PC-3 (cell line): ENCODE data around the gene KSR1.

ENCODE experiments used
- CTCF ChIP-seq: fragments of 300-600 bp; sonication (generic); conservative IDR thresholded peaks from 2 replicates; pipeline ENCODE4 v1.5.1; 2017; ENCODE audit warnings: antibody characterized with exemption, low read depth, mild to moderate bottlenecking, low read length
- EZH2 ChIP-seq: fragments of 300-600 bp; sonication (generic); IDR thresholded peaks from one replicate; pipeline ENCODE4 v1.6.1; 2017; ENCODE audit warnings: antibody characterized with exemption, mild to moderate bottlenecking, low read length; ENCODE audit not compliant: unreplicated experiment
- EZH2phosphoT487 ChIP-seq: fragments of 300-600 bp; sonication (generic); IDR thresholded peaks from 2 replicates; pipeline ENCODE4 v1.6.1; 2018; ENCODE audit warnings: mild to moderate bottlenecking, antibody characterized with exemption, low read length, borderline replicate concordance

- TF ChIP-seq CTCF (no peak), EZH2phosphoT487 (no peak), EZH2 (no peak)
Observed at GRCh38 chr17:27644586-27644985, 188.3 kb downstream of the KSR1 start.
